Sciatic nerve (tissue), 2 donors: ENCODE results near the gene CTRB1. TPM values are rescaled to one million over a fixed set of nuclear protein-coding genes. Genes with fewer than 3 reads are reported as not detected.
"Not testable (repeated sequence)": the region's sequence is repeated elsewhere in the genome, so short reads cannot be mapped to it uniquely, and the experiment has no call there.

Experiments
- ATAC-seq: fragments of 200-7000 bp; cut with Tn5 transposase; one replicate; pipeline ENCODE4 v1.9.1; 2020; ENCODE audit warnings: mild to moderate bottlenecking, moderate library complexity
- DNase-seq: peaks from one replicate; pipeline ENCODE4 v3.0.0-alpha.2; 2020; ENCODE audit warnings: low spot score
- intact Hi-C: fragments of 100-400 bp; cut with DNase I; formaldehyde crosslinking; loops from one replicate; pipeline ENCODE4 v1.14.2; 2022
- total RNA-seq: library from RNA; stranded (reverse); fragmentation: NEBNext Ultra II Directional; extraction: Animal tissue kit (Norgen Biotek cat#: 25700); gene quantifications from one replicate; pipeline ENCODE4 v1.2.1, GENCODE V29; 2021
- donor health status: DM: no; HTN: no; CAD: no.
- donor health status: DM: no; HTN: no; CAD: no.

The CTRB1 gene
- total RNA-seq, 1 donor from 2014 or later: 2.7 TPM

DNA sequence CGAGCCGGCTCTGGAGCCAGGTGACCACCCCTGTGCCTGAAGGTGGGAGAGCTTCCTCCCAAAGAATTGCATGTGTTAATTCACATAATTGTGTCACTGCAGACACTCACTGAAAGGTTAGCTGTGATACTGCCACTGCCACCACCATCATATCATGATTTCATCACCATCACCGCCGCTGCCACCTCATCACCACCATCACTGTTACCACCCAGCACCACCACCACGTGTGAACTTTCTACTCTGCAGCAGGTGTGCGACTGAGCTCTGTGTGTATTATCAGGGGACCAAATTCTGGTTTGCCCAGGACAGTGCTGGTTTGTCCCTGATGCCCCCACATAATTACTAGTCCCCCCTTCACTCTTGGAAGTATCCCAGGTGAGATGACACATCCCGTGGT, 17.4 kb downstream of the CTRB1 start:
- no peak for ATAC-seq
- intact Hi-C loops: loop anchor here (10.0 kb wide), 1 partner anchor 149 kb away; no protein-coding TSS in a partner anchor
- DNase-seq: no peak

DNA sequence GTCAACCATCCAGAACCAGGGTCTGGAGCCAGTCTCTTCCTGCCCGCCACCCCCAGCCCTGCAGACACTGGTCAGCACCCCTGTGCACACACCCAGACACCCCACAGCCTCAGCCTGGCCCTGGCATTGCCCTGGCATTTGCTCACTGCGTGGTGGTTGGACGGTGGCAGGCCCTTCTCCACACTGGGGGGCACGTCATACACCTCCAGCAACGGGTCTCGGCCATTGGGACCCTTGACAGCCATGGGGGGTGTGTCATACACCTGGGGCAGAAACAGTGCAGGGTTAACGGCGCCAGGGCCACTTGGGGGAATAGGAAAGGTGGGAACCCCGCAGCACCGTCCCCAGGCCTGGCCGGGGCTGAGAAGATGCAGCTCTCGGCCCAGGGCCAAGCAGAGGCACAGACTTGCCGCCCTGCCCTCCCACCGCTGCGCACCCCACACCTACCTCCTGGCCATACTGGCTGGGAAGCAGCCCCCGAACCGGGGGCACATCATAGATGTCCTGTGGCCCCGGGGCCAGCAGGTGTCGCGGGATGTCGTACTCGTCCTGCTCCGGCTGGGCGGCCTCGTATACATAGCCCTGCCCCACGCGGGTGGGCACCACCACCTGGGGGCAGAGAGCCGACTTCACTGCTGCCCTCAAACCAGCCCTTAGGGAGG, 18.1 kb downstream of the CTRB1 start:
- ATAC-seq (no peak), DNase-seq (peak; percentile 60)
- intact Hi-C loops: loop anchor here (10.0 kb wide), 1 partner anchor 148 kb away; no protein-coding TSS in a partner anchor

DNA sequence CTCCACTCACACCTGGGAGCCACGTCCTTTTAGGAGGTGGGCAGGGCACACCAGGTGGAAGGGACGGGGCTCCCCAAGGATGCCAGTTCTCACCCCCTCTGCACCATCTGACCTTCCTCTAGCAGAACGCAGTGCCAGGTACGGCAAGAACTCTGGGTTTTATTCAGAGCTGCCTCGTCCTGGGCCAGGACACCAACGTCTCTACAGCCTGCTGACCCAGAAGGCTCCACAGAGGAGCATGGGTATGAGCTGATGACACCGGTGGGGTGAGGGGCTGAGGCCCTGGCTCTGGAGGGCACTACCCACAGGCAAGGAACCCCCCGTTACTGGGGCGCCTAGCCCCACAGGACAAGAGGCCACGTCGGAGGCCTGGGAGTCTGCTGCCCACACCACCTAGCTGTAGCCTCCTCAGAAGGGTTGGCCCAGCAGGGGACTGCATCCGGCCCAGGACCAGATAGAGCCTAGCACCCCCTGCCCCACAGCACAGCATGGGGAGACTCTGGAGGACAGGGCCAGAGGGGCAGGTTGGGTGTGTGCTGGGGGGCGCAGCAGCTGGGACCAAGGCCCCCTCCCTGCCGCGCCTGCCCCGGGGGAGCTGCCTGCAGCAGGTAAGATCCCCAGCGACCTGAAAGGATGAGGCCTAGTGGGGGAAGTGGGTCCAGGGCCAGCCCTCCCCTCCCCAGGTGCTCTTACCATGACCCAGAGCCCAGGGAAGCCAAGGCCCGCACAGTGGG, 18.8 kb downstream of the CTRB1 start:
- intact Hi-C loops: loop anchor here (10.0 kb wide), 1 partner anchor 147 kb away; no protein-coding TSS in a partner anchor
- ATAC-seq (no peak), DNase-seq (no peak)

DNA sequence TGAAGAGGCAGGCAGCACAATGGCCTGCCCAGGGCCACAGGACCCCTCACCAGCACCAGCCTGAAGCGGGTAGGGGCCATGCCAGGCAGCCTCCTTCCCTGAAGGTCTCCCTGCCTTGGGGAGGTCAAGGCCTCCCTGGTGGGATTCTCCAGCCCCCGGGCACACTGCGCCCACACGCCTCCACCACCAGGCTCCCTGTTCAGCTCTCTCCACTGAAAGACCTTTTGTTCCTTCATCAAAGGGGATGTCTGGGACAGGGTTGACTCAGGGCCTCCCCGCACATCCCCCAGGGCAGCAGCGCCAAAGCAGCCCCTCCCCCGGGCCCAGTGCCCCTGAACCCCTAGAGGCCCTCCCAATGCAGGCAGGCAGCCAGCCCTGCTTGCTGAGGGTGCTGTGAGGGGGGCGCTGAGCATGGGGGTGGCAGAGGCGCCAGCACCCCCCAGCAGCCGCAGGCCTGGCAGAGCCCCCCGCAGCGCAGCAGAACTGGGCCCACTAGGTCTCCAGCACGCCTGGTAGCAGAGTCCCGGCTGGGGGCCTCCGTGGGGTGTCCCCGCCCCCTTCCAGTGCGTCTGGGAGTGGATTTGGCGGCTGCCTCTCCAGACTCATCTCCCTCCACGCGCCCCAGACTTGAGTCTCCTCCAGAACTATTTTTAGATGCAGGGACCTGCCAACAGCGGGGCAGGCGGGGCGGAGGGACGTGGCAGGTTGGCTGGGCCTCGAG, 19.5 kb downstream of the CTRB1 start:
- DNase-seq (peak; percentile 82), ATAC-seq (peak; percentile 69)
- intact Hi-C loops: loop anchor here (10.0 kb wide), 1 partner anchor 147 kb away; no protein-coding TSS in a partner anchor

DNA sequence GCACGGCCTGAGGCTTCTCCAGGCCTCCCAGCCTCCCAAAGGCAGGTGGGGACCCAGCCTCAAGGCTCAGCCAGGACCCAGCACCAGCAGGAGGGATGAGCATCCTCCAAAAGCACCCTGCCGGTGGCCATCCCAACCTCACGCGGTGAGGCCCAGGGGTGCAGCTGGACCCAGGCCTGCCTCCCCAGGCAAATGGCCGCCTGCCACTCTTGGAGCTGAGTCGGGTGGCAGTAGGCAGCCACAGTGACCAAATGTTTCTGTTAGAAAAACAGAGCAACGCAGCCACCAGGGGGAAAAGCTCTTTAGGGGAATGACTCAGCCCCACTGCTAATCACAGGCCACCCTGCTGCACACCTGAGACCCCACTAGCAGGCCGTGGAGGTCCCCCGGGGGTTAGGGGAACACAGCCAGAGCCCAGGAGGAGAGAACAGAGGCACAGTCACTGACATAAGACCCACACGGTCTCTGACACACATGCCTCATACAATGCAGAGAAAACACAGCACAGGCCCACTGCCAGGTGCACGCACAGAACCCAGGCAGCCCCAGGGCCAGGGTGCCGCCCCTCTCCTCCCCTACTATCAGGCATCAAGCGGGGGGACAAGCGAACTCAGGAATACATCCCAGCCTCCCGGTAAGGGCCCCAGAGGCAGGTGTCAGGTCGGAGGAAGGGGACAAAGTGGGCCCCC, 20.2 kb downstream of the CTRB1 start:
- intact Hi-C loops: loop anchor here (10.0 kb wide), 1 partner anchor 146 kb away; no protein-coding TSS in a partner anchor
- ATAC-seq (no peak), DNase-seq (no peak)

DNA sequence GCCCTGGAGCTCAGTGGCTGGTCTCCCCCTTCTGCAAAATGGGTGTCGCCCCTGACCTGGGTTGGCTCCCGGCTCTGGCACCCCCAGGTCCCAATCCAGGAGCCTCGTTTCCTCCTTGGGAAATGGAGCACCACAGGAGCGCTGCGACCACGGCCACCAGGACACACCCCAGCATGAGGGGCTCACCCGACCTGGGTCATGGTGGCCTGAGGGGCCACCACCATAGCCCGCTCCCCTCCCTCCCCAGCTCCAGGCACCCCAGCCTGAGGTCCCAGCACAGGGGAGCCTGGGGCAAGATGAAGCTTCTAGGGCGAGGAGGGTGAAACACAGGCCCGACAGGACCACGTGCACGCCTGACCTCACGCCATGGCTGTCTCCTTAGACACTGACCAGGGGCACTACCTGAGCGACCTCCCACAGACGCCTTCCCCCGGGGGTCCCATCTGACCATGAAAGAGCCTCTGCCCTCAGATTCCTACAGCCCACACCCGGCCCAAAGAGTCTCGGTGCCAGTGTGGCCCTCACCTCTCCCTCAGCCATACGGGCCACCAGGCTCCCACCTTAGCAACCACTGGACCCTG, 20.8 kb downstream of the CTRB1 start:
- ATAC-seq (no peak), DNase-seq (no peak)
- intact Hi-C loops: loop anchor here (10.0 kb wide), 1 partner anchor 145 kb away; no protein-coding TSS in a partner anchor

DNA sequence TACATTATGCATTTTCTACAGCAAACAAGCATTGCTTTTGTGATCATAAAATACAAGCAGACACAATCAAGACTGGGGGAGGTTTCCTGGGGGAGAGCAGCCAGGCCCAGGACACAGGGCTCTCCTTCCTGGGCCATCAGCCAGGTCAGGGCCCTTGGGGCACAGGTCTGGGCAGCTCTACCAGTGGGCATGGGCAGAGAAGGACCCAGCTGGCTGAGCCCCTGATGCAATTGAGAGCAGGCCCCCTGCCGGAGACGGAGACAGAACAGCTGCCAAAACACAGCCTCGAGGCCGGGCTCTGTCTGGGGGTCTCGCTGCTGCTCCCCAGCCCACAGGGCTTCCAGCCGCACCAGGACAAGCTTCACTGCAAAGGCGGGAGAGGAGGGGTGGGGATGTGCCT, 21.8 kb downstream of the CTRB1 start:
- DNase-seq, intact Hi-C loops, ATAC-seq: not testable (repeated sequence)

DNA sequence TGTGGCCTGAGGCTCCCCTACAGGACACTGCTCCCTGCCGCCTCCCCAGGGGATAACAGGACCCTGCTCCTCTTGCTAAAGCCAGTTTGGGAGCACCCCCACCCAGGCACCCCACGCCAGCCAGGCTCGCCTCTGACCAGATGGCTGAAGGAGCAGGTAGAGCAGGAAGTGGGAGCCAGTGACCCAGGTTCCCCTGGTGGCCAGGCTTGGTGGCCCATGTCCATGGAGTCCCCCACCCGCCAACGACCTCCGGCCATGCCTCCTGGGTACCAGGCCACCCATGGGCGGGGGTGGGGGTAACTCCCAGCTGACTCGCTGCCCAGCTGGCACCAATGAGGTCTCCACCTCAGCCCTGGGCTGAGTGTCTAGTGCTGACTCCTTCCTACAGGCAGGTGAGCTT, 22.6 kb downstream of the CTRB1 start:
- intact Hi-C loops: no loop called here
- DNase-seq (no peak), ATAC-seq (no peak)

DNA sequence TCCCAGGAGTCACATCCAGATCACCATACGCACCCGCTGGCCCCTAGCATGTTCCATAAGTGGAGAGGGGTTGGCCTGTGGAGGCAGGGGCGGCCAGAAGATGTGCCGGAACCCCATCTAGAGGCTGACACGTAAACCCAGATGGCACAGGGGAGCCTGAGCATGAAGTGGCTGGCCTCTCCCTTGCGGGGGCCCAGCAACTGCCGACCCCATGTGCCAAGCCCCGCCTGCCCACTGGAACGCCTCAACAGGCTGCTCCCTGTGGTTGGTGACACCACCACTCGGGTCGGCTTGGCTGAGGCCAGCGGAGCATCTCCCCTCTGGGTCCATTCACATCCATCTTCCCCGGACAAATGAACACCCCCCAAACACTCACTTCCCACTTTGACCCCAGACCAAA, 23.2 kb downstream of the CTRB1 start:
- intact Hi-C loops: no loop called here
- ATAC-seq (no peak), DNase-seq (no peak)

DNA sequence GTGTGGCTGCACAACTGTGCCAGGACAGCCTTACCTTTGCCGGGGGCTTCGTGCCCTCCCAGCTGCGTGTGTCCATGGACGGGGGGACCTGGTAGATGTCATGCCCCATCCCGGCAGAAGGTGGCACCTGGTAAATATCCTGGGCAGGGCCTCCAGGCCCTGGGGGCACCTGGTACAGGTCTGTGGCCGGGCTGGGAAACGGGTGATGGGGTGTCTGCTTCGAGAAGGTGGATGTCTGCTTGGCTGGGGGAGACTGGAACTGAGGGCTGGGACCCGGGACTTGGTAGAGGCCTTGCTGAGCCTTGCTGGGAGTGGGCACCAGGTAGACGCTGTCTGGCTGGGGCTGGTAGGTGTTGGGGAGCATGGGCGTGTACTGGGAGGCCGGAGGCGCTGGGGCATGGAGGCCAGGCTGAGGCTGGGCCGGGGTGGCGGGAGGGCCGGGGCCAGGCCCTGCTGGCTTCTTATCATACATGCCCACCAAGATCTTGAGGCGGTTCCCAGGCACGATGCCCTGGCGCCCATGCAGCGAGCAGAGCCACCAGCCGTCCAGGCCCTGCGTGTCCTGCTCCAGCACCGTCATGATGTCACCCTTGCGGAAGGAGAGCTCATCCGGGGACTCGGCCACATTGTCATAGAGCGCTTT, 23.8 kb downstream of the CTRB1 start:
- ATAC-seq: not testable (repeated sequence)

DNA sequence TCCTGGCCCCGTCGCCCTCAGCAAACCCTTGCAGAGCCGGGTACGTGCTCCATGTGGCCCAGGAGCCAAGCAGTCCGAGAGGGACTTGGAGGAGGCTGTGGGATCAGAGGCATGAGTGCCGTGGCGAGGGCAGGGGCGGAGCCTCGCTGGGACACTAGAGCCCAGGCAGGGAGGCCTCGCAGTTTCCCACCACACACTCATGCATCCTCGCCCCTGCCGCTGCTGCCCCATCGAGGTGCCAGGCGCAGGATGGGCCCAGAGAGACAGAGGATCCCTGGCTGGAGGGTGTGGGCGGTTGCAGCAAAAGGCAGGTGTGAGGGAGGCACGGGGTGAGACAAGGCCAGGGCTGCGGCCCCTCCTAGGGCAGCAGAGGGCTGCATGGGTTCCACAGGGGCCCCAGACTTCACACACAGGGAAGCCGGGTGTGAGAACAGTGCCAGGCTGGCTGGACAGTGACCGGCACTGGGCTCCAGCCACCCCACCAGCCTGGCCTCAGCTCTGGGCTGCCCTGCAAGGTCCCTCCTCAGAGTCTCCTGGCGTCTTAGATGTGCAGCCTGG, 25.0 kb downstream of the CTRB1 start:
- ATAC-seq (no peak), DNase-seq (no peak)
- intact Hi-C loops: no loop called here

More for the DNA sequence above, 23.8 kb downstream of the CTRB1 start:
- intact Hi-C loops, DNase-seq: not testable (repeated sequence)

DNA sequence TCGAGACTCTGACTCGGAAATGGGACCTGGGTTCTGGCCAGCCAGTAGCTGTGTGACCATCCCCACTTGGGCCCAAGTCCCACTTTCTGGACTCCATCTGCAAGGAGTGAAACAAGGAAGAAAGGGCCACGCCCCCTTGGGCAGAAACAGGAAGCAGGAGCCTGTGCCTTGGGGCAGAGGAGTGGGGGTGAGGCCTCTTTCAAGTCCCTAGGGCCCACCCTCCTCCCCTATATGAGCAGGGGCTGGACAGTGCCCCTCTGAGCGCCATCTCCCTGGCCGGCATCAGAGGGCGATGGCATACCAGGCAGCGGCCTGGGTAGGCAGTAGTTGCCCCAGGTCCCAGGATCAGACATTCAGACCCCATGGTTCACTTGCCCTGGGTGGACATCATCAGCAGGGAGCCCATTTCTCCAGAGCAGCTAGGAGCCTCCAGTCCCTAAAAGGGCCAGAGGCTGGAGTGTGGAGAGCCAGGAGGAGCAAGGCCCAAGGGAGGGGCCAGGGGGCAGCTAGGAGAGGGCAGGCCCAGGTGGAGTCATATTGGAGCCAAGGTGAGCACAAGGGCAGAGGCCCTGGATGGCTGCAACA, 25.5 kb downstream of the CTRB1 start:
- intact Hi-C loops: no loop called here
- DNase-seq (peak; percentile 77), ATAC-seq (no peak)

DNA sequence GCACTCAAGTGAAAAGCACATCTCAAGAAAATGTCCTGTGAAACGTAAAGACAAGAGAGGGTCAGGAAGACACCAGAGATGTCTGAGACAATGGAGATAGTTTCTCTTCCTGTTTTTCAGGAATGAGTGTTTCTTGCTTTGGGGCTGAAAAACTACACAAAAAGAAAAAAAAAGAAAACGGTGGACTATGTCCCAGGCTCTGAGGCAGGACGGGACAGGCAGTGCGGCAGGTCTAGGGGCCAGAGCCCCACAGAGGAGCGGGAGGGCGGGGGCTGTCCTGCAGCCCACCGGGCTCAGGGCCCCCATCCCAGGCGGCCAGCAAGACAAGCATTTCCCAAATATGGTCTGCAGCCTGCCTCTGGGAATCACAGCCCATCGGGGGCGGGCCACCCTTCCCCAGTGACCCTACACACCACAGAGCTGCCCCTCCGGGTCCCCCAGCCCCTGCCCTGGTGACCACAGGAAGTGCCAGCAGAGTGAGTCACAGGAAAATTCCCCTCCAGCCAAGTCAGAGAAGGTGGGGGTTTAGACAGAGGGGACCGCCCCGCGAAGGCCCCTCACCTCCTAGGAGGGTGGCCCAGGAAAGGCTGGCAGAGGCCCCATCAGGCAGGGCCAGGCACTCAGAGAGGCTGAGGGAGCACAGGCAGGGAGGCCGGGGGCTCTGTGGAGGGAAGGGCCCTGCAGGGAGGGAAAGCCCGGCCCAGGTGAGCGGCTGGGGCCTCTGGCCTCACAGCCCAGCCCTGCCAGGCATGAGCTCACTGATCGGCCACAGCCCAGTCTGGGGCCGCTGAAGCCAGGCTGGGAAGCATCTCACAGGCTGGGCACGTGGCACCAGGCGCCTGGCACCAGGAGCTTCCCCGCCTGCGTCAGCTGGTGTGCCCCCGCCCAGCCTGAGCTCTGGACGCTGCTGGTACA, 26.3 kb downstream of the CTRB1 start:
- ATAC-seq (peak; percentile 80), DNase-seq (peak; percentile 85)
- intact Hi-C loops: no loop called here

DNA sequence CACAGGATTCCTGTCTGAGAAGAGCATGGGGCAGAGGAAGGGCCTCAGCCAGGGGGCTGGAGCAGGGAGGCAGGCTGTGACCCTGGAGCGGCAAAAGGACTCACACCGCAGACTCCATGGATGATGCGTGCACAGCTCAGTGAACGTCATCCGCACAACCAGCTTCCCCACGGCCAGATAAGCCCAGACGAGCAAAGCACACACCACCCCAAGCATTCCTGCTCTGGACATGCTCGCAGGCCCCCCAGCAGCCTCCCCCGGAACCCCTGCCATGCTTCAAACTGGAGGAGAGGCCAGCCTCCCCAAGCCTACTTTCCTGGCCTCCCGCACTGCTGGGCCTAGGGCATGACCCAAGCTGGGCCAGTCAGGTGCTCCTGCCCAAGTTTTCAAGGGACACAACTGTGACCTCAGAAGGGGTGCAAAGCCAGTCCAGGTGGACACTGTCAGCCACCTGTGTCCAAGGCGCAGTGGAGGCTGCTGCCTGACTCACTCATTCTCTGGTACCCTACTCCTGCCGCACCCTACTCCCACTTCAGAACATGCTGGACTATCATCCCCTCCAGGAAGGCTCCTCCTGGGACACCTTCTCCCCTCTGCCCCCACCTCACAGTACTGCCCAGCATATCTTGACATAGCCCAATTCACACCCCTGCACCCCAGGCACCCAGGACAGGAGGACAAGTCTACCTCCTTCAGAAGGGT, 27.9 kb downstream of the CTRB1 start:
- DNase-seq: no peak

DNA sequence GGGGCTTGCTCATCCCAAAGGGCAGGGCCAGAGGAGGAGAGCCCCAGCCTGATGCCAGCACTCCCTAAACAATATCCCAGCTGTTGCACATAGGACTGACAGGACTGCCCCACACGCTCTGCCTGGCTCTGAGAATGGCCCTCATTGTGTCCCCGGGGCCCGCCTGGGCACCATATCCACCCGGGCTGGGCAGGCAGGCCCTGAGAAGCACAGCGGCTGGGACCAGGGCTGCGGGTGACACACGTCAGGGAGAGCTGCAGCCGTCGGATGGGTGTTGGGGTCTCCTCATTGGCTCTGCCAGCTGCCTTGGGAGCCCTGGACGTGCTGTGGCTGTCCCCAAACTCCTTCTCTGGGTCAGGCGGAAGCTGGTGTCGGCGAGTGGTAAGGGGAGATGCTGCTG, 28.5 kb downstream of the CTRB1 start:
- no peak for DNase-seq

More for the DNA sequence above, 27.9 kb downstream of the CTRB1 start:
- ATAC-seq: no peak
- intact Hi-C loops: no loop called here

DNA sequence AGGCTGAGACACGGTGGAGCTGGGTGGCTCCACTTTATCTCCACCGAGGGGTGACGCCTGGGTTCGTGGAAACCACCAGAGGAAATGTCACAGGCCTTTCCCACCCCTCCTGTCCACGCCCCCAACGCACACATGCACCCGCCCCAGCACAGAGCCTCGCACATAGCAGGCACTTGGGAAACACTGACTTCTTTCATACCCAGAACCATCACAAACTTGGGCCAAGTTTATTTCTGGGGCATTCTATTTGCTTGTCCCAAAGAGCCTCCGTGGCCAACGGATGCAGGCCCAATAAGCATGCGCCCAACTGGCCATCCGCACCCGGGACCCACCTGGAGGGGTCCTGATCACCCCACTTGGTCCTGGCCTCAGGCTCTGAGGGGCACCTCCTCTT, 29.4 kb downstream of the CTRB1 start:
- peak; percentile 76 for DNase-seq
- ATAC-seq: no peak
- intact Hi-C loops: no loop called here

More for the DNA sequence above, 28.5 kb downstream of the CTRB1 start:
- intact Hi-C loops: no loop called here
- ATAC-seq: peak; percentile 5
